ENCODE data around the gene LIN54.

DNA sequence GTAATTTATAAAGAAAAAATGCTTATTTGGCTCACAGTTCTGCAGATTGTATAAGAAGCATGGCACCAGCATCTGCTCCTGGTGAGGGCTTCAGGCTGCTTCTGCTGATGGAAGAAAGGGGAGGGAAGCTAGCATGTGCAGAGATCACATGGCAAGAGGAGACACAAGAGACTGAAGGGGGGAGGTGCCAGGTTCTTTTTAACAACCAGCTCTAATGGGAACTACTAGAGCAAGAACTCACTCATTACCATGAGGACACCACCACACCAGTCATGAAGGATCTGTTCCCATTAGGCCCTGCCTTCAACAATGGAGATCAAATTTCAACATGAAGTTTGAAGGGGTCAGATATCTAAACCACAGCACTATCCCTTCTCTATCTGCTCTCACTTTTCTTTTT, 14.9 kb upstream of the LIN54 start:
- no peak for TF ChIP-seq POLR2A (IDR thresholded peaks at IDR 0.05)
- TF ChIP-seq, protein P1, sequence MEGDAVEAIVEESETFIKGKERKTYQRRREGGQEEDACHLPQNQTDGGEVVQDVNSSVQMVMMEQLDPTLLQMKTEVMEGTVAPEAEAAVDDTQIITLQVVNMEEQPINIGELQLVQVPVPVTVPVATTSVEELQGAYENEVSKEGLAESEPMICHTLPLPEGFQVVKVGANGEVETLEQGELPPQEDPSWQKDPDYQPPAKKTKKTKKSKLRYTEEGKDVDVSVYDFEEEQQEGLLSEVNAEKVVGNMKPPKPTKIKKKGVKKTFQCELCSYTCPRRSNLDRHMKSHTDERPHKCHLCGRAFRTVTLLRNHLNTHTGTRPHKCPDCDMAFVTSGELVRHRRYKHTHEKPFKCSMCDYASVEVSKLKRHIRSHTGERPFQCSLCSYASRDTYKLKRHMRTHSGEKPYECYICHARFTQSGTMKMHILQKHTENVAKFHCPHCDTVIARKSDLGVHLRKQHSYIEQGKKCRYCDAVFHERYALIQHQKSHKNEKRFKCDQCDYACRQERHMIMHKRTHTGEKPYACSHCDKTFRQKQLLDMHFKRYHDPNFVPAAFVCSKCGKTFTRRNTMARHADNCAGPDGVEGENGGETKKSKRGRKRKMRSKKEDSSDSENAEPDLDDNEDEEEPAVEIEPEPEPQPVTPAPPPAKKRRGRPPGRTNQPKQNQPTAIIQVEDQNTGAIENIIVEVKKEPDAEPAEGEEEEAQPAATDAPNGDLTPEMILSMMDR (IDR thresholded peaks at IDR 0.05) = no peak

Data from esophagus squamous epithelium (tissue), 4 donors.